K562 (cell line): Measurements from ENCODE around the gene PPTC7. TPM values are rescaled to one million over a fixed set of nuclear protein-coding genes. Genes with fewer than 3 reads are reported as not detected.

Experiments used
- ATF1 ChIP-seq, 2 experiments: fragments of 450-650 bp in 1 of 2; IDR thresholded peaks; 2 replicates each; pipeline ENCODE4 v1.6.1; 2016; ENCODE audit warnings: missing compliant biosample characterization in 1 of 2, missing genetic modification characterization in 1 of 2
- BRD9 ChIP-seq: fragments of 450-650 bp; IDR thresholded peaks from 2 replicates; pipeline ENCODE4 v1.6.1; 2018; ENCODE audit warnings: low read depth; ENCODE audit not compliant: partially characterized antibody
- CEBPG ChIP-seq, 3 experiments: fragments of 200-800 bp in 1 of 3; sonication (Bioruptor generic) in 1 of 3; sonication (generic) in 1 of 3; formaldehyde crosslinking in 1 of 3; IDR thresholded peaks in 2 of 3; conservative IDR thresholded peaks in 1 of 3; 2 replicates each; pipeline versions ENCODE4 v1.6.1 to v1.8.0; 2016 to 2022; ENCODE audit warnings: missing compliant biosample characterization in 2 of 3, missing genetic modification characterization in 2 of 3, mild to moderate bottlenecking in 1 of 3, missing genetic modification reagents in 1 of 3
- FOXP1 ChIP-seq: sonication (generic); formaldehyde crosslinking; IDR thresholded peaks from 2 replicates; pipeline ENCODE4 v1.8.0; 2022; ENCODE audit warnings: mild to moderate bottlenecking, missing genetic modification reagents
- JUN ChIP-seq, 2 experiments: sonication (generic) in 1 of 2; formaldehyde crosslinking in 1 of 2; IDR thresholded peaks; 2 replicates each; pipeline versions ENCODE4 v1.6.1 to v1.8.0; 2012 to 2022; ENCODE audit warnings: borderline replicate concordance in 2 of 2, mild to moderate bottlenecking in 2 of 2, improper control_type of control experiment in 1 of 2, low read depth in 1 of 2, low read length in 1 of 2, missing genetic modification reagents in 1 of 2
- MYC ChIP-seq, 2 experiments: fragments of 250-450 bp in 1 of 2; sonication (Bioruptor Pico) in 1 of 2; IDR thresholded peaks; 2 replicates each; pipeline versions ENCODE4 v1.5.1 to v1.6.1; 2012 to 2021; ENCODE audit warnings: low read depth in 2 of 2, borderline replicate concordance in 1 of 2, improper control_type of control experiment in 1 of 2, low read length in 1 of 2, mild to moderate bottlenecking in 1 of 2, moderate library complexity in 1 of 2
- OTX1 ChIP-seq: fragments of 450-650 bp; formaldehyde crosslinking; IDR thresholded peaks from 2 replicates; pipeline ENCODE4 v1.4.0; 2022; ENCODE audit warnings: mild to moderate bottlenecking
- SNRNP70 ChIP-seq: fragments of 200-400 bp; formaldehyde crosslinking; optimal IDR thresholded peaks from 2 replicates; pipeline ENCODE3; 2017; ENCODE audit warnings: low read depth, low read length
- SPI1 ChIP-seq: IDR thresholded peaks from 2 replicates; pipeline ENCODE4 v1.6.1; 2011; ENCODE audit warnings: low read depth, low read length, control low read depth, borderline replicate concordance
- polyA plus RNA-seq, 8 experiments: library from polyadenylated mRNA; depleted of rRNA in 4 of 8; stranded (reverse) in 5 of 8; unstranded in 3 of 8; fragments of >200 nt; fragmentation: Nextera tagmentation in 2 of 8; fragmentation: Illumina TruSeq in 1 of 8; extraction: Ambion mirVana in 2 of 8; extraction: Trizol in 1 of 8; gene quantifications; 2 replicates each; pipeline versions ENCODE4 v1.2.1 to v1.2.3, GENCODE V29; 2011 to 2014; ENCODE audit warnings: inconsistent platforms in 1 of 8, missing spikeins in 1 of 8
- total RNA-seq, 7 experiments: library from RNA; depleted of rRNA in 6 of 7; stranded (reverse); fragments of >200 nt in 6 of 7; fragmentation: Illumina TruSeq in 2 of 7; extraction: Trizol in 2 of 7; gene quantifications; 2 replicates each; pipeline versions ENCODE4 v1.2.1 to v1.2.3, GENCODE V29; 2011 to 2021; ENCODE audit warnings: low replicate concordance in 1 of 7
- TF ChIP-seq, protein P1 (sequence below): fragments of 450-650 bp; IDR thresholded peaks from 2 replicates; pipeline ENCODE4 v1.6.1; 2016; ENCODE audit warnings: borderline replicate concordance
- TF ChIP-seq, protein P2 (sequence below): sonication (generic); formaldehyde crosslinking; IDR thresholded peaks from 2 replicates; pipeline ENCODE4 v1.8.0; 2023; ENCODE audit warnings: mild to moderate bottlenecking, missing genetic modification reagents
- TF ChIP-seq, protein P3 (sequence below): sonication (generic); formaldehyde crosslinking; IDR thresholded peaks from 2 replicates; pipeline ENCODE4 v1.8.0; 2022; ENCODE audit warnings: missing genetic modification reagents, mild to moderate bottlenecking, borderline replicate concordance
- TF ChIP-seq, protein P4 (sequence below), 2 experiments: fragments of 450-650 bp; conservative IDR thresholded peaks; 2 replicates each; pipeline ENCODE4 v1.6.1; 2017; ENCODE audit warnings: mild to moderate bottlenecking in 2 of 2, moderate library complexity in 2 of 2

The PPTC7 gene
- total and polyA plus RNA-seq, 9 of the 15 experiments (the other 6 are each of a cell fraction or from before 2014, with no cell fraction given), result 2.6 to 23.1 (median 11.9) TPM

DNA sequence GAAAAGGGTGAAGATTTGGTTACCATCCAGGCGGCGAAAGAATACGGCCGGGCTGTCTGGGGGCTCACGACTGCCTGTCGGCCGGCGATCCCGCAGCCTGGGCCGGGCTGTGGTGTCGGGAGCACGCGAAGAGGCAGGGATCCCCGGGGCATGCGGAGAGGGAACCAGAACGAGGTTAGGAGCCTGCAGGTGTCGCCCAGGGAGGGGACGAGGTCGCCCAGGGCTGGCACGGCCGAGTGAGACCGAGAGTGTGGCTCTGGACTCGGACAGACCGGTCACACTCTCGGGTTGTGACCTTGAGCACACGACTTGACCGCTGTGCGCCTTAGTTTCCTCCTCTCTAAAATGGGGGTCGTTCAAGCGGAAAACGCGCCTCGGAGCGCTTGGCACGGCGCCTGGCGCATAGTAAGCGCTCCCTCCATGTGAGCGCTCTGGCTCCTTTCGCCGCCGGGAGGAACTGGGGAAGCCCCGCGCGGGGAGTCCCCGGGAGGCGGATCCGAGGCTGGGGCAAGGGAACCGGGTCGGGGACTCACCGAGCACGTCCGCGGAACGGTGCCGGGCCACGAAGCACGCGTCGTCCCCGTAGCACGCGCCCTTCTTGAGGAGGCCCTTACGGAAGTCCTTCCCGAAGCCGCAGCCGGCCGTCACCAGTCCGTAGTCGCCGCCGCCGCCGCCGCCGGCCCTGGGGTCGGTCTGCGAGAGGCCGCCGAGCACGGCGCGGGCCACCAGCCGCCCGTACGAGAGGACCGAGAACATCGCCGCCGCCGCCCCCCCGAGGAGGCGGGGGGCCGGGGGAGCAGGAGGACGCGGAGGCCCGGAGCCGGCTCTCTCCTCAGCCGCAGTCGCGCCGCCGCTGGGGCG is 612 bp downstream of the PPTC7 start (continued):
- TF ChIP-seq, protein P1, sequence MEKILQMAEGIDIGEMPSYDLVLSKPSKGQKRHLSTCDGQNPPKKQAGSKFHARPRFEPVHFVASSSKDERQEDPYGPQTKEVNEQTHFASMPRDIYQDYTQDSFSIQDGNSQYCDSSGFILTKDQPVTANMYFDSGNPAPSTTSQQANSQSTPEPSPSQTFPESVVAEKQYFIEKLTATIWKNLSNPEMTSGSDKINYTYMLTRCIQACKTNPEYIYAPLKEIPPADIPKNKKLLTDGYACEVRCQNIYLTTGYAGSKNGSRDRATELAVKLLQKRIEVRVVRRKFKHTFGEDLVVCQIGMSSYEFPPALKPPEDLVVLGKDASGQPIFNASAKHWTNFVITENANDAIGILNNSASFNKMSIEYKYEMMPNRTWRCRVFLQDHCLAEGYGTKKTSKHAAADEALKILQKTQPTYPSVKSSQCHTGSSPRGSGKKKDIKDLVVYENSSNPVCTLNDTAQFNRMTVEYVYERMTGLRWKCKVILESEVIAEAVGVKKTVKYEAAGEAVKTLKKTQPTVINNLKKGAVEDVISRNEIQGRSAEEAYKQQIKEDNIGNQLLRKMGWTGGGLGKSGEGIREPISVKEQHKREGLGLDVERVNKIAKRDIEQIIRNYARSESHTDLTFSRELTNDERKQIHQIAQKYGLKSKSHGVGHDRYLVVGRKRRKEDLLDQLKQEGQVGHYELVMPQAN, result peak; percentile 72; the same call in 1 of the 2 replicates
- TF ChIP-seq CEBPG (CRISPR knock-in tag; IDR thresholded peaks at IDR 0.05) (0 out of 2 replicates have a peak, but pooled peaks have one; percentile 8), CEBPG (tag; conservative IDR thresholded peaks at IDR 0.05 in 1 of 2, IDR thresholded peaks at IDR 0.05 in 1 of 2) (no peak), JUN (IDR thresholded peaks at IDR 0.05; ENCODE audit: borderline replicate concordance, low read depth, low read length) (no peak), JUN (CRISPR knock-in tag; IDR thresholded peaks at IDR 0.05; ENCODE audit: borderline replicate concordance) (peak; percentile 86; the same call in 1 of the 2 replicates), OTX1 (no peak), MYC (IDR thresholded peaks at IDR 0.05; ENCODE audit: low read depth, low read length) (peak; percentile 57; the same call in 1 of the 2 replicates), MYC (CRISPR knock-in tag; IDR thresholded peaks at IDR 0.05; ENCODE audit: borderline replicate concordance, low read depth) (peak; percentile 45; the same call in 1 of the 2 replicates), ATF1 (CRISPR knock-in tag; IDR thresholded peaks at IDR 0.05) (no peak), ATF1 (tag; IDR thresholded peaks at IDR 0.05) (0 out of 2 replicates have a peak, but pooled peaks have one; percentile 9), SNRNP70 (no peak), FOXP1 (CRISPR knock-in tag) (0 out of 2 replicates have a peak, but pooled peaks have one; percentile 73), SPI1 (peak; percentile 39; the same call in 1 of the 2 replicates), BRD9 (no peak)
- TF ChIP-seq, protein P2, sequence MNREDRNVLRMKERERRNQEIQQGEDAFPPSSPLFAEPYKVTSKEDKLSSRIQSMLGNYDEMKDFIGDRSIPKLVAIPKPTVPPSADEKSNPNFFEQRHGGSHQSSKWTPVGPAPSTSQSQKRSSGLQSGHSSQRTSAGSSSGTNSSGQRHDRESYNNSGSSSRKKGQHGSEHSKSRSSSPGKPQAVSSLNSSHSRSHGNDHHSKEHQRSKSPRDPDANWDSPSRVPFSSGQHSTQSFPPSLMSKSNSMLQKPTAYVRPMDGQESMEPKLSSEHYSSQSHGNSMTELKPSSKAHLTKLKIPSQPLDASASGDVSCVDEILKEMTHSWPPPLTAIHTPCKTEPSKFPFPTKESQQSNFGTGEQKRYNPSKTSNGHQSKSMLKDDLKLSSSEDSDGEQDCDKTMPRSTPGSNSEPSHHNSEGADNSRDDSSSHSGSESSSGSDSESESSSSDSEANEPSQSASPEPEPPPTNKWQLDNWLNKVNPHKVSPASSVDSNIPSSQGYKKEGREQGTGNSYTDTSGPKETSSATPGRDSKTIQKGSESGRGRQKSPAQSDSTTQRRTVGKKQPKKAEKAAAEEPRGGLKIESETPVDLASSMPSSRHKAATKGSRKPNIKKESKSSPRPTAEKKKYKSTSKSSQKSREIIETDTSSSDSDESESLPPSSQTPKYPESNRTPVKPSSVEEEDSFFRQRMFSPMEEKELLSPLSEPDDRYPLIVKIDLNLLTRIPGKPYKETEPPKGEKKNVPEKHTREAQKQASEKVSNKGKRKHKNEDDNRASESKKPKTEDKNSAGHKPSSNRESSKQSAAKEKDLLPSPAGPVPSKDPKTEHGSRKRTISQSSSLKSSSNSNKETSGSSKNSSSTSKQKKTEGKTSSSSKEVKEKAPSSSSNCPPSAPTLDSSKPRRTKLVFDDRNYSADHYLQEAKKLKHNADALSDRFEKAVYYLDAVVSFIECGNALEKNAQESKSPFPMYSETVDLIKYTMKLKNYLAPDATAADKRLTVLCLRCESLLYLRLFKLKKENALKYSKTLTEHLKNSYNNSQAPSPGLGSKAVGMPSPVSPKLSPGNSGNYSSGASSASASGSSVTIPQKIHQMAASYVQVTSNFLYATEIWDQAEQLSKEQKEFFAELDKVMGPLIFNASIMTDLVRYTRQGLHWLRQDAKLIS (CRISPR knock-in tag), result no peak
- TF ChIP-seq, protein P3, sequence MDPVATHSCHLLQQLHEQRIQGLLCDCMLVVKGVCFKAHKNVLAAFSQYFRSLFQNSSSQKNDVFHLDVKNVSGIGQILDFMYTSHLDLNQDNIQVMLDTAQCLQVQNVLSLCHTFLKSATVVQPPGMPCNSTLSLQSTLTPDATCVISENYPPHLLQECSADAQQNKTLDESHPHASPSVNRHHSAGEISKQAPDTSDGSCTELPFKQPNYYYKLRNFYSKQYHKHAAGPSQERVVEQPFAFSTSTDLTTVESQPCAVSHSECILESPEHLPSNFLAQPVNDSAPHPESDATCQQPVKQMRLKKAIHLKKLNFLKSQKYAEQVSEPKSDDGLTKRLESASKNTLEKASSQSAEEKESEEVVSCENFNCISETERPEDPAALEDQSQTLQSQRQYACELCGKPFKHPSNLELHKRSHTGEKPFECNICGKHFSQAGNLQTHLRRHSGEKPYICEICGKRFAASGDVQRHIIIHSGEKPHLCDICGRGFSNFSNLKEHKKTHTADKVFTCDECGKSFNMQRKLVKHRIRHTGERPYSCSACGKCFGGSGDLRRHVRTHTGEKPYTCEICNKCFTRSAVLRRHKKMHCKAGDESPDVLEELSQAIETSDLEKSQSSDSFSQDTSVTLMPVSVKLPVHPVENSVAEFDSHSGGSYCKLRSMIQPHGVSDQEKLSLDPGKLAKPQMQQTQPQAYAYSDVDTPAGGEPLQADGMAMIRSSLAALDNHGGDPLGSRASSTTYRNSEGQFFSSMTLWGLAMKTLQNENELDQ (CRISPR knock-in tag), result 0 out of 2 replicates have a peak, but pooled peaks have one; percentile 64
- TF ChIP-seq, protein P4, sequence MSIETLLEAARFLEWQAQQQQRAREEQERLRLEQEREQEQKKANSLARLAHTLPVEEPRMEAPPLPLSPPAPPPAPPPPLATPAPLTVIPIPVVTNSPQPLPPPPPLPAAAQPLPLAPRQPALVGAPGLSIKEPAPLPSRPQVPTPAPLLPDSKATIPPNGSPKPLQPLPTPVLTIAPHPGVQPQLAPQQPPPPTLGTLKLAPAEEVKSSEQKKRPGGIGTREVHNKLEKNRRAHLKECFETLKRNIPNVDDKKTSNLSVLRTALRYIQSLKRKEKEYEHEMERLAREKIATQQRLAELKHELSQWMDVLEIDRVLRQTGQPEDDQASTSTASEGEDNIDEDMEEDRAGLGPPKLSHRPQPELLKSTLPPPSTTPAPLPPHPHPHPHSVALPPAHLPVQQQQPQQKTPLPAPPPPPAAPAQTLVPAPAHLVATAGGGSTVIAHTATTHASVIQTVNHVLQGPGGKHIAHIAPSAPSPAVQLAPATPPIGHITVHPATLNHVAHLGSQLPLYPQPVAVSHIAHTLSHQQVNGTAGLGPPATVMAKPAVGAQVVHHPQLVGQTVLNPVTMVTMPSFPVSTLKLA (conservative IDR thresholded peaks at IDR 0.05), result peak; percentile 22 to 58; a peak in 3 of 4 replicates
